T-cell (primary cell): Measurements from ENCODE around the gene SLC43A1. TPM values are rescaled to one million over a fixed set of nuclear protein-coding genes. Genes with fewer than 3 reads are reported as not detected.
A peak's percentile ranks its signal among the peaks of the same experiment; 100 is the strongest.

Experiments used
- ATAC-seq, 4 experiments: fragments of 200-7000 bp in 3 of 4; fragments of 150-1000 bp in 1 of 4; cut with Tn5 transposase; replicated peaks in 1 of 4; 1 replicate in 3 of 4; 2 replicates in 1 of 4; pipeline ENCODE4 v1.10.0; 2021; ENCODE audit warnings: moderate library complexity in 3 of 4, mild to moderate bottlenecking in 2 of 4, moderate number of reproducible peaks in 1 of 4
- CTCF ChIA-PET, 2 donors: fragments of 300-600 bp; sonication (Branson Sonifier 250); formaldehyde crosslinking; loops; one replicate each; lab custom pipeline; 2022; ENCODE audit warnings: antibody characterized with exemption in 2 of 2; lab: Charles Lee
- POLR2A ChIA-PET, 2 donors: fragments of 300-600 bp; sonication (Branson Sonifier 250); formaldehyde crosslinking; loops; one replicate each; lab custom pipeline; 2022; ENCODE audit warnings: antibody characterized with exemption in 2 of 2; lab: Charles Lee
- DNase-seq, 35 experiments: peaks; one replicate each; pipeline versions ENCODE4 v3.0.0 to v3.0.0-alpha.2; 2013 to 2023
- H3K27ac ChIP-seq: one replicate; pipeline ENCODE4 v1.5.1; 2013; ENCODE audit warnings: low read length
- H3K27me3 ChIP-seq, 2 experiments: replicated peaks in 1 of 2; 1 replicate in 1 of 2; 2 replicates in 1 of 2; pipeline versions ENCODE4 v1.6.1 to v1.7.0; 2013; ENCODE audit warnings: low read length in 1 of 2, mixed read lengths in 1 of 2; ENCODE audit not compliant: control insufficient read depth in 2 of 2, insufficient read depth in 2 of 2; ENCODE audit errors: extremely low read depth in 1 of 2
- H3K36me3 ChIP-seq, 2 donors: 1 replicate in 1 of 2; 2 replicates in 1 of 2; pipeline versions ENCODE4 v1.6.1 to v1.7.0; 2013; ENCODE audit warnings: low read length in 1 of 2; ENCODE audit not compliant: control insufficient read depth in 2 of 2, insufficient read depth in 1 of 2; ENCODE audit errors: extremely low read depth in 1 of 2
- H3K4me1 ChIP-seq, 2 experiments: 1 replicate in 1 of 2; 2 replicates in 1 of 2; pipeline versions ENCODE4 v1.6.1 to v1.7.0; 2013; ENCODE audit warnings: low read length in 2 of 2, mixed read lengths in 1 of 2; ENCODE audit not compliant: insufficient read depth in 2 of 2, control insufficient read depth in 1 of 2; ENCODE audit errors: extremely low read depth in 1 of 2
- H3K4me3 ChIP-seq, 2 donors: 1 replicate in 1 of 2; 2 replicates in 1 of 2; pipeline versions ENCODE4 v1.5.1 to v1.7.0; 2013; ENCODE audit warnings: mild to moderate bottlenecking in 2 of 2, low read length in 1 of 2, moderate library complexity in 1 of 2; ENCODE audit not compliant: control insufficient read depth in 1 of 2; ENCODE audit errors: extremely low read depth in 1 of 2
- H3K9me3 ChIP-seq: 2 replicates; pipeline ENCODE4 v1.7.0; 2013
- H3K27ac Mint-ChIP-seq, 2 donors: one replicate each; pipeline ENCODE4 v1.8.0; 2020 to 2021; ENCODE audit warnings: mild to moderate bottlenecking in 2 of 2, mixed read lengths in 2 of 2
- H3K27me3 Mint-ChIP-seq, 2 donors: one replicate each; pipeline ENCODE4 v1.8.0; 2021 to 2022; ENCODE audit warnings: mixed read lengths in 2 of 2
- H3K36me3 Mint-ChIP-seq: one replicate; pipeline ENCODE4 v1.8.0; 2021; ENCODE audit warnings: mixed read lengths
- H3K4me1 Mint-ChIP-seq, 3 donors: one replicate each; pipeline ENCODE4 v1.8.0; 2020 to 2022; ENCODE audit warnings: mixed read lengths in 3 of 3, mild to moderate bottlenecking in 1 of 3
- H3K4me3 Mint-ChIP-seq, 3 donors: one replicate each; pipeline ENCODE4 v1.8.0; 2020 to 2022; ENCODE audit warnings: mild to moderate bottlenecking in 3 of 3, mixed read lengths in 3 of 3, moderate library complexity in 3 of 3
- H3K9me3 Mint-ChIP-seq, 3 donors: one replicate each; pipeline ENCODE4 v1.8.0; 2020 to 2022; ENCODE audit warnings: mixed read lengths in 3 of 3
- WGBS: methylation state at CpG from one replicate; pipeline ENCODE4 v1.1.5; 2013; ENCODE audit warnings: missing lambda C conversion rate; ENCODE audit not compliant: insufficient coverage; 5-methylcytosine and 5-hydroxymethylcytosine counted together
- total RNA-seq, 35 experiments: library from RNA in 6 of 35; stranded (reverse) in 6 of 35; fragments of 120-200 nt in 1 of 35; gene quantifications; one replicate each; pipeline versions ENCODE4 v1.2.1 to v1.2.4 and lab custom pipeline; 2013 to 2026

Gene SLC43A1
- total RNA-seq, 5 donors from 2014 or later (not counting 1 experiment from before 2014, with no cell fraction given) = 8.8 to 31.6 (median 25.1) TPM

DNA sequence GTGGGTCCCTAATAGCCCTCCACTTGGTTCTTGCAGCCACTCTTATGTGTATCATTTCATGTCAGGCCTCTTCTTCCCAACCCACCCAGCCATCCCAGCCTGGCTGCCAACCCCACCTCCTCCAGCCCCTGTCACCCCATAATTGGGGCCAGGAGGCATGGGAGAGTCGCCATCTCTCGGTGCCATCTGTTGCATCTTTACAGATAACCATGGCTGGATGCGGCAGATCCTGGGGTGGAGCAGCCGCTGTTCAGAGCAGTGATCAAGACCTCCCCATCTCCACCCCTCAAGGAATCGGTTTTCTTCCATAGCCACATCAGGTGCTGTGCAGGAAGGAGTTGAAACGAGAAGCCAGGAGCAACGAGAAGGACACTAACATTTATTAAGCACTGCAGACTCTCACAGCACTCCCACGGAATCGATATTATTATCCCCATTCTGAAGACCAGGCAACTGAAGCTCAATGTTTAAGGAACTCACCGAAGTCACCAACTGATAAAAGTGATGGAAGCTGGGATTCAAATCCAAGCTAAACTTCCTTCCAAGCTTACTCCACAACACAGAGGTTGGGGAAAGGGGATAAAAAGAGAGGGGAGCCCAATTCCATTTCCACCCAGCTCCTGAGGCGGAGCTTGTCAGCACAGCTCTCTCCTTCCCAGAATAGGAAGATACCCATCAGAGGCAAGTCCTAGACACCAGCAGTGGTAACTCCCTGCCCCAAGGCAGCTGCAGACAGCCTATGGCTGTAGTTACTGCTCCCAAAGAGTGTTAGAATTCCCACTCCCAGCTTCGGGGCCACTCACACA, 2.7 kb downstream of the SLC43A1 start:
- peak overlapping the region; percentile 81 for H3K27ac Mint-ChIP-seq
- no peak for ATAC-seq
- H3K4me3 Mint-ChIP-seq = peak overlapping the region; percentile 13 to 98 (median 67)

DNA sequence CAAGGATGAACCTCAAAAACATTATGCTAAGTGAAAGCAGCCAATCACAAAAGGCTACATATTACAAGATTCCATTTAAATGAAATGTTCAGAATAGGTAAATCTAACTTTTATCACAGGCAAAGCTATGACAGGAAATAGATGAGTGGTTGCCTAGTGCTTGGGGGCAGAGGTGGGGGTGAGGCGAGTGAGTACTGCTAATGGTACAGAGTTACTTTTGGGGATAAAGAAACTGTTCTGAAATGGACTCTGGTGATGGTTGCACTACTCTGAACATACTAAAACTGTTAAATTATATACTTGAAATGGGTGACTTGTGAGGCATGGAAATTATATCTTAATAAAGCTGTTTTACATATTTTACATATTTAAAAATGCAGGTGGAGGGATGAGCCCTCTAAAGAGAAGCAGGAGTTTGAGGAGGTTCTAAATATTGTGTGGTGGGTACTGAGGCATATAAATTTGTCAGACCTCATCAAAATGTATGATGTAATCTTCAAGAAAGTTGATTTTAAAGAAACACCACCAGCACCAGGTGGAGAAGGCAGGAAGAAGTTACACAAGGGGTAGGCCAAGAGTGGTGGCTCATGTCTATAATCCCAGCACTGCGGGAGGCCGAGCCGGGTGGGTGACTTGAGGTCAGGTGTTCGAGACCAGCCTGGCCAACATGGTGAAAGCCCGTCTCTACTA, 3.6 kb downstream of the SLC43A1 start:
- Histone ChIP-seq H3K9me3 (no peaks in the 10 kb centered on the region), H3K27me3 (no peaks in the 10 kb centered on the region), H3K36me3 (no peaks in the 10 kb centered on the region), H3K4me1 (peaks cover 3 to 25% of the 10 kb centered on the region in 2 experiments), H3K4me3 (no peak overlapping the region), H3K27ac (no peak overlapping the region)
- DNase-seq (no peak), ATAC-seq (peak in 1 of 4 experiments; percentile 32)
- no peak overlapping the region for H3K4me3 Mint-ChIP-seq
- ChIA-PET POLR2A (interaction anchor here in 1 of 2 donors (0.6 kb wide), 1 partner anchor 229 kb away, joined by 3 read pairs; the partner anchor contains the start of gene SELENOH), CTCF (interaction anchor here (0.7 to 1.6 kb wide), 6 partner anchors 15 to 1126 kb away, joined by 3 to 5 read pairs (median 3); no protein-coding TSS in a partner anchor)
- no peaks in the 10 kb centered on the region for H3K9me3 Mint-ChIP-seq
- H3K4me1 Mint-ChIP-seq = peaks cover 28 to 35% (median 34%) of the 10 kb centered on the region in 3 donors
- peak overlapping the region; percentile 74 to 81 for H3K27ac Mint-ChIP-seq
- H3K36me3 Mint-ChIP-seq = peaks cover 5% of the 10 kb centered on the region
- H3K27me3 Mint-ChIP-seq = no peaks in the 10 kb centered on the region
- 100% methylated on average over 3 of the region's 6 CpGs for WGBS

More for the DNA sequence above, 2.7 kb downstream of the SLC43A1 start:
- H3K36me3 ChIP-seq = no peaks in the 10 kb centered on the region
- no peaks in the 10 kb centered on the region for H3K9me3 ChIP-seq
- ChIA-PET CTCF (interaction anchor here (0.6 to 3.5 kb wide), 3 partner anchors 19 to 60 kb away, joined by 4 to 17 read pairs (median 8); no protein-coding TSS in a partner anchor), POLR2A (no interaction called here)
- H3K9me3 Mint-ChIP-seq = no peaks in the 10 kb centered on the region
- DNase-seq = no peak
- no peak overlapping the region for H3K4me3 ChIP-seq
- WGBS = 93% methylated on average over 3 of the region's 12 CpGs
- H3K4me1 Mint-ChIP-seq = peaks cover 28 to 35% (median 34%) of the 10 kb centered on the region in 3 donors
- no peaks in the 10 kb centered on the region for H3K27me3 Mint-ChIP-seq
- no peaks in the 10 kb centered on the region for H3K27me3 ChIP-seq
- peaks cover 2% of the 10 kb centered on the region for H3K36me3 Mint-ChIP-seq
- H3K4me1 ChIP-seq = peaks cover 3 to 25% of the 10 kb centered on the region in 2 experiments
- H3K27ac ChIP-seq = no peak overlapping the region

DNA sequence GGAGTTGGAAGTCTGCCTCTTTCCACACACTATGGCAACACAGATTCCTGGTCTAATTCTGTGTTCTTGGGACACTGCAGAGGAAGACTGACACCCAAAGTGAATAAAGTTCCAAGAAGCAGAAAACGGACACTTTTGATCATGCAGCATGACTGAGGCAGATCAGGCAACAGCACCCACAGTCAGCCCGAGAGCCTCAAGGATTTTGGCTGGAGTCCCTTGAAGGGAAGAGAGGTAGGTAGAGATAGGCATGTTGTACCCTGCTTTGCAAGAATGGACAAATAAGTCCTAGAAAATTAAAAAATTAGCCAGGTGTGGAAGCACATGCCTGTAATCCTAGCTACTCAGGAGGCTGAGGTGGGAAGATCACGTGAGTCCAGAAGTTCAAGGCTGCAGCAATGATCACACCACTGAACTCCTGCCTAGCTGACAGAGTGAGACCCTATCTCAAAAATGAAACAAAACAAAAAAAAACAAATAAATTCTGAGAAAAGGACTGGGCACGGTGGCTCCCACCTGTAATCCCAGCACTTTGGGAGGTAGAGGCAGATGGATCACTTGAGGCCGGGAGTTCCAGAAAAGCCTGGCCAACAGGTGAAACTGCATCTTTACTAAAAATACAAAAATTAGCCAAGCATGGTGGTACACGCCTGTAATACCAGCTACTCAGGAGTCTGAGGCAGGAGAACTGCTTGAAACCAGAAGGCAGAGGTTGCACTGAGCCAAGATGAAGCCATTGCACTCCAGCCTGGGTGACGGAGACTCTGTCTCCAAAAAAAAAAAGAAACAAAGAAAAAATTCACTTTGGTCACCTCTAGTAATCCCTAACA, 6.9 kb downstream of the SLC43A1 start:
- no peak for ATAC-seq
- no peak for DNase-seq
- Histone ChIP-seq H3K36me3 (peaks cover 0 to 3% of the 10 kb centered on the region in 2 donors), H3K4me1 (peaks cover 0 to 6% of the 10 kb centered on the region in 2 experiments), H3K27me3 (no peaks in the 10 kb centered on the region), H3K4me3 (no peak overlapping the region), H3K27ac (no peak overlapping the region), H3K9me3 (no peaks in the 10 kb centered on the region)
- H3K4me3 Mint-ChIP-seq = no peak overlapping the region
- H3K9me3 Mint-ChIP-seq = no peaks in the 10 kb centered on the region
- no peaks in the 10 kb centered on the region for H3K27me3 Mint-ChIP-seq
- no peak overlapping the region for H3K27ac Mint-ChIP-seq
- H3K4me1 Mint-ChIP-seq = peaks cover 18 to 27% (median 25%) of the 10 kb centered on the region in 3 donors
- 89% methylated on average over 5 of the region's 7 CpGs for WGBS
- CTCF ChIA-PET = interaction anchor here in 1 of 2 donors (0.6 to 4.2 kb wide), 2 partner anchors 15 to 19 kb away, joined by 3 to 27 read pairs; no protein-coding TSS in a partner anchor
- H3K36me3 Mint-ChIP-seq = peaks cover 10% of the 10 kb centered on the region
- POLR2A ChIA-PET = no interaction called here

DNA sequence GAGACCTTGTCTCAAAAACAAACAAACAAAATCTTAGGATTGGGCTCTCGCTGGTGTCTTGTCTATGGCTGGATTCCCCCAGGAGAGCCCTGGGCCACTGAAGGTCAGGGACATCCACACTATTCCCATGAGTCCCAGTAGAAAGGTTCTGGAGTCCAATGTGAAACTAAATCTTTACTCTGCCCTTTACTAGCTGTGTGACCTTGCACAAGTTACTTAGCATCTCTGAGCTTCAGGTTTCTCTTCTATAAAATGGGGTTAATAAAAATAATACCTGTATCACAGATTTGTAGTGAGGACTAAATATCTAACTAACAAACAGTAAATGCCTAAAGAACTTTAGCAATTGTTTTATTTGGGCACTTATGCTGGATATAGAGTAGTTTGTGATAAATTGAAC, 9.0 kb downstream of the SLC43A1 start:
- Histone ChIP-seq H3K9me3 (no peaks in the 10 kb centered on the region), H3K4me3 (no peak overlapping the region), H3K4me1 (no peaks in the 10 kb centered on the region), H3K27ac (no peak overlapping the region), H3K36me3 (peaks cover 0 to 6% of the 10 kb centered on the region in 2 donors), H3K27me3 (no peaks in the 10 kb centered on the region)
- Mint-ChIP-seq H3K36me3 (peaks cover 10% of the 10 kb centered on the region), H3K4me3 (no peak overlapping the region), H3K9me3 (no peaks in the 10 kb centered on the region), H3K4me1 (peaks cover 2 to 6% (median 5%) of the 10 kb centered on the region in 3 donors), H3K27ac (no peak overlapping the region), H3K27me3 (no peaks in the 10 kb centered on the region)
- ATAC-seq = no peak
- CTCF ChIA-PET = interaction anchor here (1.0 to 4.2 kb wide), 4 partner anchors 11 to 20 kb away, joined by 4 to 27 read pairs (median 6); no protein-coding TSS in a partner anchor
- no peak for DNase-seq
- no CpG with 5 or more reads among the region's 1 CpG for WGBS
- POLR2A ChIA-PET = no interaction called here

DNA sequence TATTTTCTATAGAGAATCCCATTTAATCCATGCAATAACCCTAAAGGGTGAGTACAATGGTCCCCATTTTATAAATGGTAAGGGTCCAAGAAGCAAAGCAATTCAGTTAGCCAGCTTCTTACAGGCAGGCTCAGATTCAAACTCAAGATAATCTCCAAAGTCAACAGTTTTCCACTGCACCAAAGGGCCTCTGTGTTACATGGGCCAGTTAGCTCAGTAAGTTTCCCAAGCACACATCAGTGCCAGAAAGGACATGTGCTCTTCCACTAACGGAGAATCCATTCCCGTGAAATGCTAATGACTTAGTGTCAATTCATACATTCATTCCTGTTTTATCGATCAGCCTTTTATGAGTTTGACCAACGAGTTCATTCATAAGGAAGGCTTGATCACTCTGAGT, 11.0 kb downstream of the SLC43A1 start:
- H3K9me3 ChIP-seq = no peaks in the 10 kb centered on the region
- no peaks in the 10 kb centered on the region for H3K4me1 ChIP-seq
- Mint-ChIP-seq H3K36me3 (peaks cover 18% of the 10 kb centered on the region), H3K4me1 (peaks cover 0 to 2% (median 0%) of the 10 kb centered on the region in 3 donors), H3K27me3 (no peaks in the 10 kb centered on the region), H3K27ac (no peak overlapping the region), H3K9me3 (no peaks in the 10 kb centered on the region), H3K4me3 (no peak overlapping the region)
- ATAC-seq = no peak
- ChIA-PET POLR2A (no interaction called here), CTCF (interaction anchor here (2.2 to 4.2 kb wide), 3 partner anchors 11 to 22 kb away, joined by 6 to 27 read pairs (median 7); no protein-coding TSS in a partner anchor)
- no peak for DNase-seq
- no peak overlapping the region for H3K27ac ChIP-seq
- WGBS = no CpG with 5 or more reads among the region's 4 CpGs
- H3K36me3 ChIP-seq = peaks cover 0 to 21% of the 10 kb centered on the region in 2 donors
- no peak overlapping the region for H3K4me3 ChIP-seq
- H3K27me3 ChIP-seq = no peaks in the 10 kb centered on the region
